GM13976 (cell line): ENCODE data around the gene PICALM.
"Not testable (repeated sequence)": the region's sequence is repeated elsewhere in the genome, so short reads cannot be mapped to it uniquely, and the experiment has no call there.

Source experiments
- DNase-seq: peaks from one replicate; pipeline ENCODE4 v3.0.0; 2012; ENCODE audit warnings: low spot score
- CTCF ChIP-seq: IDR thresholded peaks from 2 replicates; pipeline ENCODE4 v1.5.1; 2012; ENCODE audit warnings: borderline replicate concordance, mild to moderate bottlenecking; ENCODE audit not compliant: insufficient read depth; ENCODE audit errors: extremely low read depth, missing control alignments, control extremely low read depth
- in situ Hi-C: fragments of 300-500 bp; cut with MboI; formaldehyde crosslinking; loops from one replicate; pipeline ENCODE4 v1.12.0; 2022; ENCODE audit warnings: low sequenced_read_pairs, mixed read lengths, inconsistent platforms; ENCODE audit not compliant: unreplicated experiment

Gene PICALM

GRCh38 chr11:85939099-85940015 is 129.5 kb downstream of the PICALM start:
- no peak for TF ChIP-seq CTCF

GRCh38 chr11:85937835-85938234 is 131.0 kb downstream of the PICALM start:
- no peak for DNase-seq
- no peak for TF ChIP-seq CTCF
- in situ Hi-C loops = no loop called here

More at GRCh38 chr11:85939099-85940015, 129.5 kb downstream of the PICALM start:
- in situ Hi-C loops = no loop called here
- no peak for DNase-seq

- no peak for DNase-seq
- in situ Hi-C loops = no loop called here
- TF ChIP-seq CTCF = no peak
Observed at GRCh38 chr11:85935751-85936150, 133.1 kb downstream of the PICALM start.

GRCh38 chr11:85934596-85935169 is 134.2 kb downstream of the PICALM start:
- TF ChIP-seq CTCF = no peak
- in situ Hi-C loops = no loop called here

GRCh38 chr11:85930879-85931366 is 138.0 kb downstream of the PICALM start:
- DNase-seq = no peak
- in situ Hi-C loops = no loop called here
- no peak for TF ChIP-seq CTCF

More at GRCh38 chr11:85934596-85935169, 134.2 kb downstream of the PICALM start:
- no peak for DNase-seq

GRCh38 chr11:85926653-85927214 is 142.2 kb downstream of the PICALM start:
- in situ Hi-C loops, DNase-seq: not testable (repeated sequence)

- in situ Hi-C loops = no loop called here
- TF ChIP-seq CTCF = no peak
- no peak for DNase-seq
Observed at GRCh38 chr11:85923455-85923854, 145.4 kb downstream of the PICALM start.
